Activated effector memory CD4-positive, alpha-beta T cell treated with anti-CD3 and anti-CD28 coated beads, Interleukin-2, amount 50 U/mL, for 16 hours (primary cell): ENCODE results near the gene FBXL3.
A peak's percentile ranks its signal among the peaks of the same experiment; 100 is the strongest.

Source experiments
- DNase-seq: peaks from one replicate; pipeline ENCODE4 v3.0.0-alpha.2; 2020

Gene FBXL3

GRCh38 chr13:77026861-77027621, at the start of gene FBXL3:
Gene FBXL3, minus strand, starts transcription at chr13:77027159. Its CDS starts 5,299 bp downstream, at chr13:77021860.
- peak; percentile 94 for DNase-seq

GRCh38 chr13:77067519-77067918, 40.6 kb upstream of the FBXL3 start:
- DNase-seq = no peak

DNA sequence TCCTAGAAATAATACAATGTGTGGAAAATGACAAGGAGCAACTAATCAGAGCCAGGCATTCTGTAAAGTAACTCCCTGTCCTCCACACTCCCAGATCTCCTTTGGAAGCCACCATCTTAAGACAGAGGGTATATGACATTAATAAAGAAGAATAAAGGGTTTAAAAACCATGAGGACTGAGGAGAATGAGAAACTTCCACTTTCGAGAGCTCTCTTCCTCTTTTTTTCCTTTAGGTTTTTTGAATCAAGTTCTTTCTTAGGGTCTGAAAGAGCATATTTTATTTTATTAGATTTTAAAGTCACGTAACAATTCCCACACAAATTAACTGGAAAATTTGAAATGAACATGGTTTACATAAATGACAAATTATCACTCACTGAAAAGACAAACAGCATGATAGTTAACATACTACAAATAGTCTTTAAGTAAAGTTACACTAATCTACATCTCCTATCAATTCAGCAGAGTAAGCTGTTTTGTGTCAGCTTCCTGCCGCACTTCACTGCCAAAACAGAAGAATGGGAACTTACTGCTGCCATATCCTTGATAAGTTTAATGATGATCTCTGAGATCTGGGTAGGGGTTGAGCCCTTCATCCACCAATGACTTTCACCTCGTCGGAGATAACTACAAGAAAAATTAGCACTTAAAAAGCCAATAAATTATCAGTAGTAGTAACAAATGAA, 38.6 kb upstream of the FBXL3 start:
- no peak for DNase-seq

GRCh38 chr13:77062097-77062496, 35.1 kb upstream of the FBXL3 start:
- no peak for DNase-seq

GRCh38 chr13:77061362-77061761, 34.4 kb upstream of the FBXL3 start:
- DNase-seq = no peak

- no peak for DNase-seq
Measured at GRCh38 chr13:77056886-77057285, 29.9 kb upstream of the FBXL3 start.

- DNase-seq = no peak
Measured at GRCh38 chr13:77056382-77056781, 29.4 kb upstream of the FBXL3 start.

GRCh38 chr13:77055158-77055557, 28.2 kb upstream of the FBXL3 start:
- DNase-seq = no peak

DNA sequence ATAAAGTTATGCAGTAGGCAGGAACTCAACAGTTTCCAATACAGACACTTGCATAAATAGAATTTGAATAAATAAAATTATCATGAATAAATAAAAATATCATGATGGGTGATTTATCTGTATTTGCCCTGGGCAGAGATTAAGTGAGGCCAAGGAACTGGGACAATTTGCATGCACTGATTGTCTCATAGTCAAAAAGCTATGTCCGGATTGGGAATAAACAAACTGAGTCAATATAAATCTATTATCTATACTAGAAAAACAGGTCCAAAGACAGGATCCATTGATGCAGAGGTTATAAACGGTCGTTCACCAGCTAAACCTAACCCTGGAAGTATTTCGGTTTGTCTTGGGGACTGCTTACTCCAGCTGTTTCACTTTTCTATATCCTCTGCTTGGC, 26.2 kb upstream of the FBXL3 start:
- DNase-seq = no peak

GRCh38 chr13:77048681-77049080, 21.7 kb upstream of the FBXL3 start:
- no peak for DNase-seq

GRCh38 chr13:77047649-77048343, 20.8 kb upstream of the FBXL3 start:
- no peak for DNase-seq

- DNase-seq = no peak
Measured at GRCh38 chr13:77042566-77043177, 15.7 kb upstream of the FBXL3 start.

GRCh38 chr13:77040835-77041234, 13.9 kb upstream of the FBXL3 start:
- no peak for DNase-seq

GRCh38 chr13:77040076-77040475, 13.1 kb upstream of the FBXL3 start:
- no peak for DNase-seq

- DNase-seq = no peak
Measured at GRCh38 chr13:77038907-77039480, 12.0 kb upstream of the FBXL3 start.

DNA sequence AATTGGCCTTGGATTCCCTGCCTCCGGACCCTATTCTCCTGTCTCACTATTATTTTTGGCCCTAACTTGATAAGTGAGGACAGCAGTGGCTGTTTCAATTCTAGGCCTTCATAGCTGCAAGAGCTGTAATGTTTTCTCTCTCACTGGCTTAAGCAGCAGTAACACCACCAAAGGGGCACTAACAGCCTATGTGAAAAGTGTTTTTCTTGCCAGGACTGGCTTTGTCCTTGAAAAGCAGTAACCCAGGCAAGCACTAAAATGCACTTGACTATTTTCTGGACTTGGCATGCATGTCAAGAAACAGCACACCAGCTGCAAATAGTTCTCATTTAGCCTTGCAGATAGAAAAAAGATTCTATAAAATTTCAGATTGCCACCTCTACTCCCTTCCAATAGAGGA, 9.3 kb upstream of the FBXL3 start:
- DNase-seq = no peak

- no peak for DNase-seq
Measured at GRCh38 chr13:77034881-77035280, 7.9 kb upstream of the FBXL3 start.

GRCh38 chr13:77033717-77034302, 6.9 kb upstream of the FBXL3 start:
- no peak for DNase-seq

DNA sequence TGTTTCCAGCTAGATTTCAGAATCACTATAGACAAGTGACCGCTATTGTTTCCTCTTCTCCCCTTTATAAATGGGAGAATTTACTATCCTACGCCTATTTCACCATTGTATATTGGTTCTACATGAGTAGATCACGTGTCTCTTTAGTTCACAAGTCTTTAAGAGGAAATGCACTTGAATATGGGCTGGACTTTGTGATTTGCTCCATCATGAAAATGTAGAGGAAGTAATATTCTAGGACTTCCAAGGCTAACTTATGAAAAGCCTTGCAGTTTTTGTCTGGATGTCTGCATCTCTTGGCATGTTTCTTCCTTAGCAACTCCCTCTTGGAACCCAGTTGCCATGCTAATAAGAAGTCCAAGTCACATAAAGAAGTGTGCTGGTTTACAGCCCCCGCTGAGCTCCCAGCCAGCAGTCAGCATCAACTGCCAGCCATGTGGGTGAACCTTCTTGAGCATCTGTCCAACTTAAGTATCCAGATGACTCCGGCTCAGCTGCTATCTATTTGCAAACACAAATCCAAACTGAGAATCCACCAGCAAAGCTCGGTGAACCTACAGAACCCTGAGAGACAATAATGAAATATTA, 4.8 kb upstream of the FBXL3 start:
- no peak for DNase-seq

GRCh38 chr13:77029436-77029835, 2.5 kb upstream of the FBXL3 start:
- DNase-seq = no peak

- DNase-seq = no peak
Measured at GRCh38 chr13:77028202-77028601, 1.2 kb upstream of the FBXL3 start.

- peak; percentile 92 for DNase-seq
Measured at GRCh38 chr13:77026255-77026860, 601 bp downstream of the FBXL3 start.
